ENCODE measurements around the gene SOCS6.

DNA sequence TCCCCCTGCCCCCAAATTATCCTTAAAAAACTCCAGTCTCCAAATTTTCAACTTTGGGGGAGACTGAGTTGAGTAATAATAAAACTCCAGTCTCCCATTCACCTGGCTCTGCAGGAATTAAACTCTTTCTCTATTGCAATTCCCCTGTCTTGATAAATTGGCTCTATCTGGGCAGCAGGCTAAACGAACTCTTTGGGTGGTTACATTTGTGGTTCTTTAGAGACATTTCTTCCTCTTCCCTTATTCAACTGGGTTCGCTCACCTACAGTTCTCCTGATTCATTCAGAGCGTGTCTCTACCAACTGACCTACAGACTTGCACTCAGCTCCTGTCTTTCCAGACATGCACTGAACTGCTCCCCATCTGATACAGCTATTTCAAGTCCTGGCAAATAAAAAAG, 17.1 kb upstream of the SOCS6 start:
- TF ChIP-seq POLR2A (IDR thresholded peaks at IDR 0.05): no peak
- no peak for TF ChIP-seq POLR2AphosphoS5 (IDR thresholded peaks at IDR 0.05)
